Measurements from ENCODE around the gene PCBP3. TPM values are rescaled to one million over a fixed set of nuclear protein-coding genes. Genes with fewer than 3 reads are reported as not detected.

Gene PCBP3
- total and polyA plus RNA-seq, 2 donors from 2014 or later, result 2.3 to 5.4 TPM

- Histone ChIP-seq H3K36me3 (ENCODE audit: control insufficient read depth in 2 of 3, insufficient read depth in 3 of 3, low read length in 3 of 3) (no peaks in the 10 kb centered on the region), H3K4me3 (ENCODE audit: low read length in 3 of 3) (no peak overlapping the region), H3K9ac (ENCODE audit: low read length in 3 of 3) (no peak overlapping the region), H3K4me1 (ENCODE audit: control insufficient read depth in 2 of 3, insufficient read depth in 2 of 3, low read depth in 1 of 3, low read length in 3 of 3) (peaks cover 0 to 3% (median 0%) of the 10 kb centered on the region in 3 donors), H3K27ac (ENCODE audit: low read depth in 2 of 2, low read length in 2 of 2) (no peak overlapping the region), H3K9me3 (ENCODE audit: control insufficient read depth in 2 of 3, insufficient read depth in 1 of 3, low read length in 3 of 3) (no peaks in the 10 kb centered on the region), H3K27me3 (ENCODE audit: control insufficient read depth, insufficient read depth, low read length) (no peaks in the 10 kb centered on the region)
- intact Hi-C loops (cut with DNase I), result no loop called here
- TF ChIP-seq, protein P1, sequence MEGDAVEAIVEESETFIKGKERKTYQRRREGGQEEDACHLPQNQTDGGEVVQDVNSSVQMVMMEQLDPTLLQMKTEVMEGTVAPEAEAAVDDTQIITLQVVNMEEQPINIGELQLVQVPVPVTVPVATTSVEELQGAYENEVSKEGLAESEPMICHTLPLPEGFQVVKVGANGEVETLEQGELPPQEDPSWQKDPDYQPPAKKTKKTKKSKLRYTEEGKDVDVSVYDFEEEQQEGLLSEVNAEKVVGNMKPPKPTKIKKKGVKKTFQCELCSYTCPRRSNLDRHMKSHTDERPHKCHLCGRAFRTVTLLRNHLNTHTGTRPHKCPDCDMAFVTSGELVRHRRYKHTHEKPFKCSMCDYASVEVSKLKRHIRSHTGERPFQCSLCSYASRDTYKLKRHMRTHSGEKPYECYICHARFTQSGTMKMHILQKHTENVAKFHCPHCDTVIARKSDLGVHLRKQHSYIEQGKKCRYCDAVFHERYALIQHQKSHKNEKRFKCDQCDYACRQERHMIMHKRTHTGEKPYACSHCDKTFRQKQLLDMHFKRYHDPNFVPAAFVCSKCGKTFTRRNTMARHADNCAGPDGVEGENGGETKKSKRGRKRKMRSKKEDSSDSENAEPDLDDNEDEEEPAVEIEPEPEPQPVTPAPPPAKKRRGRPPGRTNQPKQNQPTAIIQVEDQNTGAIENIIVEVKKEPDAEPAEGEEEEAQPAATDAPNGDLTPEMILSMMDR (IDR thresholded peaks at IDR 0.05; ENCODE audit: borderline replicate concordance, extremely low read depth, insufficient read depth), result no peak
- DNase-seq (peak in 1 of 5 donors; percentile 26), FAIRE-seq (no peak)
These were observed 144.7 kb downstream of the PCBP3 start for GRCh38 chr21:45788198-45788597.

DNA sequence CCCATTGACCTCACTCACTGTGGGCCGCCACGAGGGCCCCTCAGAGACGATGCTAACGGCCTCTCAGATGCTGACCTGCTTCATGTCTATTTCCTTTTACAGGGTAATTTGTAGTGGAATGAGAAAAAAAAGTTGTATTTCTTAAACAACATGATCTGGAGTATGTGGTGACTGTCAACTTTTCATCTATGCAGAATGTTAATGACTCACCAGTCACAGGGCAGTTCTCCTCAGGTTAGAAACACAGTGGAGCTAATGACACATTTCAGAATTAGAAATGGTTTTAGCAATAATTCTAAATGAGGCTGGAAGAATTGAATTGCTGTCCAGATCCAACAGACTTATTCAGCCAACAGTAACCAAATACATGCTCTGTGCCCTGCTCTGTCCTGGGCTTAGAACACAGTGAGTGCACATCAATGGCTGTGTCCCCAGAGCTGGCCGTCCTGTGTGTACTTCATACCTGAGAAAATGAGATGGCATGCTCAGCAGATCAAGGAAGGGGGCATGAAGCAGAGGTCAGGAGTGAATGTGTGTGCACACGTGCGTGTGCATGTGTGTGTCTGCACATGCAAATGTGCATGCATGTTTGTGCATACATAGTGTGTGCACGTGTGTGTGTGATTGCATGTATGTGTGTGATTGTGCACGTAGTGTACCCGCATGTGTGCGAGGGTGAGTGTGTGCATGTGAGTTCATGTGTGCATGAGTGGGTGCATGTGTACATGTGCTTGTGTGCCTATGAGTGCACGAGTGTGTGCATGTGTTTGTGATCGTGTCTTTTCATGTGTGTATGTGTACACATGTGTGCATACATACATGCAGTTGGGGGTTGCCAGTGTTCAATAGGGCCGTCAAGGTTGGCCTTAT lies 145.3 kb downstream of the PCBP3 start:
- no peak overlapping the region for H3K27ac ChIP-seq (ENCODE audit: low read depth in 2 of 2, low read length in 2 of 2)
- no peaks in the 10 kb centered on the region for H3K27me3 ChIP-seq (ENCODE audit: control insufficient read depth, insufficient read depth, low read length)
- H3K36me3 ChIP-seq (ENCODE audit: control insufficient read depth in 2 of 3, insufficient read depth in 3 of 3, low read length in 3 of 3), result no peaks in the 10 kb centered on the region
- H3K4me1 ChIP-seq (ENCODE audit: control insufficient read depth in 2 of 3, insufficient read depth in 2 of 3, low read depth in 1 of 3, low read length in 3 of 3), result peaks cover 0 to 3% (median 0%) of the 10 kb centered on the region in 3 donors
- intact Hi-C loops (cut with DNase I), result no loop called here
- DNase-seq, result no peak
- no peak overlapping the region for H3K9ac ChIP-seq (ENCODE audit: low read length in 3 of 3)
- TF ChIP-seq, protein P1 (IDR thresholded peaks at IDR 0.05; ENCODE audit: borderline replicate concordance, extremely low read depth, insufficient read depth), result no peak
- H3K9me3 ChIP-seq (ENCODE audit: control insufficient read depth in 2 of 3, insufficient read depth in 1 of 3, low read length in 3 of 3), result no peaks in the 10 kb centered on the region
- FAIRE-seq, result no peak
- no peak overlapping the region for H3K4me3 ChIP-seq (ENCODE audit: low read length in 3 of 3)

GRCh38 chr21:45790427-45790826 lies 146.9 kb downstream of the PCBP3 start:
- Histone ChIP-seq H3K27ac (ENCODE audit: low read depth in 2 of 2, low read length in 2 of 2) (no peak overlapping the region), H3K4me3 (ENCODE audit: low read length in 3 of 3) (no peak overlapping the region), H3K9ac (ENCODE audit: low read length in 3 of 3) (no peak overlapping the region), H3K9me3 (ENCODE audit: control insufficient read depth in 2 of 3, insufficient read depth in 1 of 3, low read length in 3 of 3) (no peaks in the 10 kb centered on the region), H3K27me3 (ENCODE audit: control insufficient read depth, insufficient read depth, low read length) (no peaks in the 10 kb centered on the region), H3K36me3 (ENCODE audit: control insufficient read depth in 2 of 3, insufficient read depth in 3 of 3, low read length in 3 of 3) (no peaks in the 10 kb centered on the region), H3K4me1 (ENCODE audit: control insufficient read depth in 2 of 3, insufficient read depth in 2 of 3, low read depth in 1 of 3, low read length in 3 of 3) (peaks cover 0 to 3% (median 0%) of the 10 kb centered on the region in 3 donors)
- intact Hi-C loops (cut with DNase I), result no loop called here
- DNase-seq (no peak), FAIRE-seq (no peak)
- TF ChIP-seq, protein P1 (IDR thresholded peaks at IDR 0.05; ENCODE audit: borderline replicate concordance, extremely low read depth, insufficient read depth), result no peak

All from kidney (tissue), 14 donors.